Measurements from ENCODE around the gene ANLN. TPM values are rescaled to one million over a fixed set of nuclear protein-coding genes. Genes with fewer than 3 reads are reported as not detected.

The ANLN gene
- total and polyA plus RNA-seq, 9 of the 15 experiments (the other 6 are each of a cell fraction or from before 2014, with no cell fraction given) = 18.1 to 66.2 (median 38.7) TPM

- no peak for TF ChIP-seq NCOR1 (IDR thresholded peaks at IDR 0.05)
- TF ChIP-seq, protein P1, sequence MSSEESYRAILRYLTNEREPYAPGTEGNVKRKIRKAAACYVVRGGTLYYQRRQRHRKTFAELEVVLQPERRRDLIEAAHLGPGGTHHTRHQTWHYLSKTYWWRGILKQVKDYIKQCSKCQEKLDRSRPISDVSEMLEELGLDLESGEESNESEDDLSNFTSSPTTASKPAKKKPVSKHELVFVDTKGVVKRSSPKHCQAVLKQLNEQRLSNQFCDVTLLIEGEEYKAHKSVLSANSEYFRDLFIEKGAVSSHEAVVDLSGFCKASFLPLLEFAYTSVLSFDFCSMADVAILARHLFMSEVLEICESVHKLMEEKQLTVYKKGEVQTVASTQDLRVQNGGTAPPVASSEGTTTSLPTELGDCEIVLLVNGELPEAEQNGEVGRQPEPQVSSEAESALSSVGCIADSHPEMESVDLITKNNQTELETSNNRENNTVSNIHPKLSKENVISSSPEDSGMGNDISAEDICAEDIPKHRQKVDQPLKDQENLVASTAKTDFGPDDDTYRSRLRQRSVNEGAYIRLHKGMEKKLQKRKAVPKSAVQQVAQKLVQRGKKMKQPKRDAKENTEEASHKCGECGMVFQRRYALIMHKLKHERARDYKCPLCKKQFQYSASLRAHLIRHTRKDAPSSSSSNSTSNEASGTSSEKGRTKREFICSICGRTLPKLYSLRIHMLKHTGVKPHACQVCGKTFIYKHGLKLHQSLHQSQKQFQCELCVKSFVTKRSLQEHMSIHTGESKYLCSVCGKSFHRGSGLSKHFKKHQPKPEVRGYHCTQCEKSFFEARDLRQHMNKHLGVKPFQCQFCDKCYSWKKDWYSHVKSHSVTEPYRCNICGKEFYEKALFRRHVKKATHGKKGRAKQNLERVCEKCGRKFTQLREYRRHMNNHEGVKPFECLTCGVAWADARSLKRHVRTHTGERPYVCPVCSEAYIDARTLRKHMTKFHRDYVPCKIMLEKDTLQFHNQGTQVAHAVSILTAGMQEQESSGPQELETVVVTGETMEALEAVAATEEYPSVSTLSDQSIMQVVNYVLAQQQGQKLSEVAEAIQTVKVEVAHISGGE (CRISPR knock-in tag; IDR thresholded peaks at IDR 0.05) = no peak
- TF ChIP-seq, protein P2, sequence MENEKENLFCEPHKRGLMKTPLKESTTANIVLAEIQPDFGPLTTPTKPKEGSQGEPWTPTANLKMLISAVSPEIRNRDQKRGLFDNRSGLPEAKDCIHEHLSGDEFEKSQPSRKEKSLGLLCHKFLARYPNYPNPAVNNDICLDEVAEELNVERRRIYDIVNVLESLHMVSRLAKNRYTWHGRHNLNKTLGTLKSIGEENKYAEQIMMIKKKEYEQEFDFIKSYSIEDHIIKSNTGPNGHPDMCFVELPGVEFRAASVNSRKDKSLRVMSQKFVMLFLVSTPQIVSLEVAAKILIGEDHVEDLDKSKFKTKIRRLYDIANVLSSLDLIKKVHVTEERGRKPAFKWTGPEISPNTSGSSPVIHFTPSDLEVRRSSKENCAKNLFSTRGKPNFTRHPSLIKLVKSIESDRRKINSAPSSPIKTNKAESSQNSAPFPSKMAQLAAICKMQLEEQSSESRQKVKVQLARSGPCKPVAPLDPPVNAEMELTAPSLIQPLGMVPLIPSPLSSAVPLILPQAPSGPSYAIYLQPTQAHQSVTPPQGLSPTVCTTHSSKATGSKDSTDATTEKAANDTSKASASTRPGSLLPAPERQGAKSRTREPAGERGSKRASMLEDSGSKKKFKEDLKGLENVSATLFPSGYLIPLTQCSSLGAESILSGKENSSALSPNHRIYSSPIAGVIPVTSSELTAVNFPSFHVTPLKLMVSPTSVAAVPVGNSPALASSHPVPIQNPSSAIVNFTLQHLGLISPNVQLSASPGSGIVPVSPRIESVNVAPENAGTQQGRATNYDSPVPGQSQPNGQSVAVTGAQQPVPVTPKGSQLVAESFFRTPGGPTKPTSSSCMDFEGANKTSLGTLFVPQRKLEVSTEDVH (IDR thresholded peaks at IDR 0.05; ENCODE audit: low read depth, partially characterized antibody) = no peak
- peak; percentile 42; the same call in 1 of the 2 replicates for TF ChIP-seq BMI1 (IDR thresholded peaks at IDR 0.05; ENCODE audit: low read length)
- no peak for TF ChIP-seq BRCA1 (IDR thresholded peaks at IDR 0.05)
- TF ChIP-seq BRCA1 (CRISPR knock-in tag; IDR thresholded peaks at IDR 0.05) = no peak
- peak; percentile 77 for TF ChIP-seq EGR1 (conservative IDR thresholded peaks at IDR 0.05)
- TF ChIP-seq ZEB2 (IDR thresholded peaks at IDR 0.05) = no peak
- TF ChIP-seq RBM34 (IDR thresholded peaks at IDR 0.05; ENCODE audit: borderline replicate concordance, insufficient read depth, low read length) = no peak
- no peak for TF ChIP-seq TGIF2 (CRISPR knock-in tag; IDR thresholded peaks at IDR 0.05)
- peak; percentile 58; the same call in 1 of the 2 replicates for TF ChIP-seq ZKSCAN1 (IDR thresholded peaks at IDR 0.05; ENCODE audit: low read depth, low read length)
- TF ChIP-seq ZNF24 (IDR thresholded peaks at IDR 0.05) = no peak
- TF ChIP-seq CREB5 (CRISPR knock-in tag; IDR thresholded peaks at IDR 0.05) = no peak
- no peak for TF ChIP-seq ZBTB26 (CRISPR knock-in tag; IDR thresholded peaks at IDR 0.05)
- TF ChIP-seq CXXC5 (CRISPR knock-in tag; IDR thresholded peaks at IDR 0.05) = peak; percentile 88
- 0 out of 4 replicates have a peak, but pooled peaks of 1 of the 2 experiments have one; percentile 47 for TF ChIP-seq KDM4B (IDR thresholded peaks at IDR 0.05; ENCODE audit: borderline replicate concordance in 2 of 2, low read depth in 1 of 2)
- no peak for TF ChIP-seq SLC30A9 (CRISPR knock-in tag; IDR thresholded peaks at IDR 0.05)
- TF ChIP-seq ETV6 (IDR thresholded peaks at IDR 0.05; ENCODE audit: borderline replicate concordance in 1 of 2, low read depth in 2 of 2, low read length in 1 of 2) = no peak
- no peak for TF ChIP-seq ETV6 (CRISPR knock-in tag; IDR thresholded peaks at IDR 0.05; ENCODE audit: borderline replicate concordance)
These were observed 22.7 kb upstream of the ANLN start (continued) for GRCh38 chr7:36366718-36367560.
